Peyer's patch (tissue), 4 donors: ENCODE measurements around the gene ZBP1.

Experiments used
- CTCF ChIP-seq, 6 experiments: fragments of 450-650 bp in 4 of 6; fragments of 200-600 bp in 2 of 6; sonication (generic) in 1 of 6; IDR thresholded peaks; one replicate each; pipeline ENCODE4 v1.5.1; 2017 to 2019; ENCODE audit warnings: antibody characterized with exemption in 6 of 6, mild to moderate bottlenecking in 3 of 6, moderate library complexity in 1 of 6
- POLR2A ChIP-seq, 2 donors: fragments of 450-650 bp; IDR thresholded peaks; one replicate each; pipeline ENCODE4 v1.5.1; 2017; ENCODE audit warnings: antibody characterized with exemption in 2 of 2, mild to moderate bottlenecking in 2 of 2, moderate library complexity in 2 of 2

DNA sequence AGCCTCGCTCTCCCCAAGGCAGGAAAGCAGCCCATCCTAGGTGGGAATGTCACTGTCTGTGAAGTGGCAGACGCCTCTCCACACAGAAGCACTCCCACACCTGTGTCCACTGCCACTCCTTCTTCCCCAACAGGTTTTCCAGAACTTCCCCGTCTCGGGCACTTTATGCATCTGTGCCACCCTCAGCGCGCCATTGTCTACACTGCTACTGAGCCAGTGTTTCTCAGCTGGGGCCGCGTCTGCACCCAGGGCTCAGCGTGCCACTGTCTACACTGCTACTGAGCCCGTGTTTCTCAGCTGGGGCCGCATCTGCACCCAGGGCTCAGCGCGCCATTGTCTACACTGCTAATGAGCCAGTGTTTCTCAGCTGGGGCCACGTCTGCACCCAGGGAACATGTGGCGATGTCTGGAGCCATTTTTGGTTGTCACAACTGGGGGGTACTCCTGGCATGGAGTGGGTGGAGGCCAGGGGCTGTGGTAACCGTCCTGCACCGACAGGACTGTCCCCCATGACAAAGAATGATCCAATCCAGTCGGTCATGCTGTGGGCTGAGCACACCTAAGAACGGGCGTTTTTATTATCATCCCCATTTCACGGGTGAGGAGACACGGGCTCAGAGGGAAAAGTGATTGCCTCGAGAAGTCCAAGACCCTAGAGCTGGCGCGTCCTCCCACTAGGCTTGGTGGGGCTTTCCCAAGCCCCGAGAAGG is 41.7 kb upstream of the ZBP1 start:
- TF ChIP-seq CTCF (IDR thresholded peaks at IDR 0.05) (no peak), POLR2A (IDR thresholded peaks at IDR 0.05) (no peak)
